Measurements from ENCODE around the gene PDK4.

PDK4 gene

GRCh38 chr7:95543312-95543711 is 53.0 kb downstream of the PDK4 start:
- no peak for TF ChIP-seq POLR2AphosphoS5 (IDR thresholded peaks at IDR 0.05; ENCODE audit: low read depth)
- no peak for TF ChIP-seq SPI1 (IDR thresholded peaks at IDR 0.05; ENCODE audit: borderline replicate concordance, low read depth)
- no peak for TF ChIP-seq GABPA (IDR thresholded peaks at IDR 0.05; ENCODE audit: low read depth)
- TF ChIP-seq, protein P1, sequence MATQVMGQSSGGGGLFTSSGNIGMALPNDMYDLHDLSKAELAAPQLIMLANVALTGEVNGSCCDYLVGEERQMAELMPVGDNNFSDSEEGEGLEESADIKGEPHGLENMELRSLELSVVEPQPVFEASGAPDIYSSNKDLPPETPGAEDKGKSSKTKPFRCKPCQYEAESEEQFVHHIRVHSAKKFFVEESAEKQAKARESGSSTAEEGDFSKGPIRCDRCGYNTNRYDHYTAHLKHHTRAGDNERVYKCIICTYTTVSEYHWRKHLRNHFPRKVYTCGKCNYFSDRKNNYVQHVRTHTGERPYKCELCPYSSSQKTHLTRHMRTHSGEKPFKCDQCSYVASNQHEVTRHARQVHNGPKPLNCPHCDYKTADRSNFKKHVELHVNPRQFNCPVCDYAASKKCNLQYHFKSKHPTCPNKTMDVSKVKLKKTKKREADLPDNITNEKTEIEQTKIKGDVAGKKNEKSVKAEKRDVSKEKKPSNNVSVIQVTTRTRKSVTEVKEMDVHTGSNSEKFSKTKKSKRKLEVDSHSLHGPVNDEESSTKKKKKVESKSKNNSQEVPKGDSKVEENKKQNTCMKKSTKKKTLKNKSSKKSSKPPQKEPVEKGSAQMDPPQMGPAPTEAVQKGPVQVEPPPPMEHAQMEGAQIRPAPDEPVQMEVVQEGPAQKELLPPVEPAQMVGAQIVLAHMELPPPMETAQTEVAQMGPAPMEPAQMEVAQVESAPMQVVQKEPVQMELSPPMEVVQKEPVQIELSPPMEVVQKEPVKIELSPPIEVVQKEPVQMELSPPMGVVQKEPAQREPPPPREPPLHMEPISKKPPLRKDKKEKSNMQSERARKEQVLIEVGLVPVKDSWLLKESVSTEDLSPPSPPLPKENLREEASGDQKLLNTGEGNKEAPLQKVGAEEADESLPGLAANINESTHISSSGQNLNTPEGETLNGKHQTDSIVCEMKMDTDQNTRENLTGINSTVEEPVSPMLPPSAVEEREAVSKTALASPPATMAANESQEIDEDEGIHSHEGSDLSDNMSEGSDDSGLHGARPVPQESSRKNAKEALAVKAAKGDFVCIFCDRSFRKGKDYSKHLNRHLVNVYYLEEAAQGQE (IDR thresholded peaks at IDR 0.05; ENCODE audit: insufficient replicate concordance, low read depth), result no peak
- TF ChIP-seq, protein P2, sequence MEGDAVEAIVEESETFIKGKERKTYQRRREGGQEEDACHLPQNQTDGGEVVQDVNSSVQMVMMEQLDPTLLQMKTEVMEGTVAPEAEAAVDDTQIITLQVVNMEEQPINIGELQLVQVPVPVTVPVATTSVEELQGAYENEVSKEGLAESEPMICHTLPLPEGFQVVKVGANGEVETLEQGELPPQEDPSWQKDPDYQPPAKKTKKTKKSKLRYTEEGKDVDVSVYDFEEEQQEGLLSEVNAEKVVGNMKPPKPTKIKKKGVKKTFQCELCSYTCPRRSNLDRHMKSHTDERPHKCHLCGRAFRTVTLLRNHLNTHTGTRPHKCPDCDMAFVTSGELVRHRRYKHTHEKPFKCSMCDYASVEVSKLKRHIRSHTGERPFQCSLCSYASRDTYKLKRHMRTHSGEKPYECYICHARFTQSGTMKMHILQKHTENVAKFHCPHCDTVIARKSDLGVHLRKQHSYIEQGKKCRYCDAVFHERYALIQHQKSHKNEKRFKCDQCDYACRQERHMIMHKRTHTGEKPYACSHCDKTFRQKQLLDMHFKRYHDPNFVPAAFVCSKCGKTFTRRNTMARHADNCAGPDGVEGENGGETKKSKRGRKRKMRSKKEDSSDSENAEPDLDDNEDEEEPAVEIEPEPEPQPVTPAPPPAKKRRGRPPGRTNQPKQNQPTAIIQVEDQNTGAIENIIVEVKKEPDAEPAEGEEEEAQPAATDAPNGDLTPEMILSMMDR (IDR thresholded peaks at IDR 0.05; ENCODE audit: insufficient read depth, low read length), result no peak
- H3K27ac ChIP-seq (replicated peaks), result no peak overlapping the region
- H3K27me3 ChIP-seq (ENCODE audit: insufficient read depth, poor library complexity, severe bottlenecking), result peaks cover 3% of the 10 kb centered on the region
- no peak overlapping the region for H3K4me3 ChIP-seq (replicated peaks; ENCODE audit: insufficient read depth, low read length)
- no peak for DNase-seq (ENCODE audit: low read depth in 1 of 2, low spot score in 1 of 2)

DNA sequence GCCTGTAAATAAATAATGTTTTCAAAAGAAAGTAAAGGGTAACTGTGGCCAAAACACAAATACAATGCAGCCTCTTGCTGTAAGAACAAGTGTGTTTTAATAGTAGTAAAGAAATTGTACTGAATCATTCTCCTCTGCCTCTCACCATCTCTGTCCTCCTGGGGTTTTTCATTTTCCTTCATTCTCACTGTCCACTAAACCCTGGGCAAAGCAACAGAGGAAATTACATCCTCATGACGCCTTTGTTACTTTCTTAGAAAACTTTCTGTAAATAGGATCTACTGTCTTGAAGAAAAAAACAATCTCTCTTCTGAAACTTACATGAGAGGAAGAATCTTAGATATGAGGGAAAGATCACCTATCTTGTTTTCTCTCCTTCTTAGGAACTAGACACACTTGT is 56.0 kb downstream of the PDK4 start:
- Histone ChIP-seq H3K4me3 (replicated peaks; ENCODE audit: insufficient read depth, low read length) (no peak overlapping the region), H3K27ac (replicated peaks) (no peak overlapping the region), H3K27me3 (ENCODE audit: insufficient read depth, poor library complexity, severe bottlenecking) (peaks cover 3% of the 10 kb centered on the region)
- DNase-seq (ENCODE audit: low read depth in 1 of 2, low spot score in 1 of 2), result no peak
- TF ChIP-seq, protein P2 (IDR thresholded peaks at IDR 0.05; ENCODE audit: insufficient read depth, low read length), result no peak
- no peak for TF ChIP-seq POLR2AphosphoS5 (IDR thresholded peaks at IDR 0.05; ENCODE audit: low read depth)

- H3K27ac ChIP-seq (replicated peaks), result no peak overlapping the region
- DNase-seq (ENCODE audit: low read depth in 1 of 2, low spot score in 1 of 2), result no peak
- H3K4me3 ChIP-seq (replicated peaks; ENCODE audit: insufficient read depth, low read length), result no peak overlapping the region
- H3K27me3 ChIP-seq (ENCODE audit: insufficient read depth, poor library complexity, severe bottlenecking), result peaks cover 3% of the 10 kb centered on the region
- no peak for TF ChIP-seq GABPA (IDR thresholded peaks at IDR 0.05; ENCODE audit: low read depth)
- TF ChIP-seq, protein P2 (IDR thresholded peaks at IDR 0.05; ENCODE audit: insufficient read depth, low read length), result no peak
- TF ChIP-seq SPI1 (IDR thresholded peaks at IDR 0.05; ENCODE audit: borderline replicate concordance, low read depth), result no peak
- no peak for TF ChIP-seq POLR2AphosphoS5 (IDR thresholded peaks at IDR 0.05; ENCODE audit: low read depth)
- TF ChIP-seq, protein P1 (IDR thresholded peaks at IDR 0.05; ENCODE audit: insufficient replicate concordance, low read depth), result no peak
Measured at GRCh38 chr7:95539426-95539825, 56.9 kb downstream of the PDK4 start.

DNA sequence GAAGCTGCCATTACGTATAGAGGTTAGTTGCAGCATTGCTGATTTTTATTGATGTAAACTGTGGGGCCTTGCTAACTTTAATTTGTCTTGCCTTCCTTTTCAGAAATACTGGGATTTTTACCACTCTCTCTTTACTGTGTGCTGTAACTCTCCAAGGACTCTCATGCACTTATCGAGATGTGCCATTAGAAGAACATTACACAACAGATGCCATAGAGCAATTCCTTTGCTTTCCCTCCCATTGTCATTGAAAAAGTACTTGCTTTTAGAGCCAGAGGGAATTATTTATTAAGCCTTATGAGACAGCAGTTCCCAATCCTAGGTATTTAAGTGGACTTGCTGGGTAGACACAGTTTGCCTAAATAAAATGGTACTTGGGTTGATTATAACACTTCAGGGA is 58.8 kb downstream of the PDK4 start:
- H3K27ac ChIP-seq (replicated peaks), result no peak overlapping the region
- H3K27me3 ChIP-seq (ENCODE audit: insufficient read depth, poor library complexity, severe bottlenecking), result peaks cover 3% of the 10 kb centered on the region
- TF ChIP-seq, protein P1 (IDR thresholded peaks at IDR 0.05; ENCODE audit: insufficient replicate concordance, low read depth), result no peak
- TF ChIP-seq SPI1 (IDR thresholded peaks at IDR 0.05; ENCODE audit: borderline replicate concordance, low read depth), result no peak
- no peak for DNase-seq (ENCODE audit: low read depth in 1 of 2, low spot score in 1 of 2)
- no peak overlapping the region for H3K4me3 ChIP-seq (replicated peaks; ENCODE audit: insufficient read depth, low read length)

Data from HL-60 (cell line).